Measurements from ENCODE around the gene SYCP2L. TPM values are rescaled to one million over a fixed set of nuclear protein-coding genes. Genes with fewer than 3 reads are reported as not detected.

SYCP2L gene
- total and polyA plus RNA-seq, 3 experiments from 2014 or later: not detected

DNA sequence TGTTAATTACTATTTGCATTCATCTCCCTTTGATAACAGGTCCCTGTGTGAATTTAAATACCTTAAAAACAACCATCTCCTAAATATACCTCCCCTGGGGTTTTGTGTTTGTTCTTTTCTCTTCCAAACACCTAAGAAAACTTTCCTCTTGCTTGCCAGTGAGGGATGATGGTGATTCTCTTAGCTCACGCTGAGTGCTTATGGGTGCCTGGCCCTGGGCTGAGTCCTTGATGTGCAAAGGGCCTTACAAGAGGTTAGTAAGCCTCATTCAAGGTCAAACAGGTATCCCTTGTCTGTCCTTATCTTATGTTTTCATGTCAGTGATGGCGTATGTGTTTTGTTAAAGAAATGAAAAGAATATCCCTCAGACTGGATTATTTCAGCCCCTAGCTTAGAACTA lies 76.3 kb downstream of the SYCP2L start:
- Mint-ChIP-seq H3K27me3 (peaks cover 7 to 37% of the 10 kb centered on the region in 2 donors), H3K4me1 (no peaks in the 10 kb centered on the region), H3K36me3 (peaks cover 0 to 9% (median 0%) of the 10 kb centered on the region in 3 donors), H3K9me3 (peaks cover 14 to 19% (median 14%) of the 10 kb centered on the region in 5 donors), H3K27ac (no peak overlapping the region), H3K4me3 (no peak overlapping the region)
- Histone ChIP-seq H3K9me3 (ENCODE audit: low read length) (no peaks in the 10 kb centered on the region), H3K27me3 (ENCODE audit: insufficient read depth, low read length, poor library complexity, severe bottlenecking) (no peaks in the 10 kb centered on the region), H3K36me3 (ENCODE audit: insufficient read depth, low read length) (no peaks in the 10 kb centered on the region), H3K27ac (ENCODE audit: low read depth, low read length) (no peak overlapping the region), H3K4me3 (ENCODE audit: low read length) (no peak overlapping the region), H3K4me1 (ENCODE audit: insufficient read depth, low read length) (no peaks in the 10 kb centered on the region)
- ChIA-PET POLR2A (no interaction called here), CTCF (no interaction called here)
- no peak for DNase-seq

DNA sequence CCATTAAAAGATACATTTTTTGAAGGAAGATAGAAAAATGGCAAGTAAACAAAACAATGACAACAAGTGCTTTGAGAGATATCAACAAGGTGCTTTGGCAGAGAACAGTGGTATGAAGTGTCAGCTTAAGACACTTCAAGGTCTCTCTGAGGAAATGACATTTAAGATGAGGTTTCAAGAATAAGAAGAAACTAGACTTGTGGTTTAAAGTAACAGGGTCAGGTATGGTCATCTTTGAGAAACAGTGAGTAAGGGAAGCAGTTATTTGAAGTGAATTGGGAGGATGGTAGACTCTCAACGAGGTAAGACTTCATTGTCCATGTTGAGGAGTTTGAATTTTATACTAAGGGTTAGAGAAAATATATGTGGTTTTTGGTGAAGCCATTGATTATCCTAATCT lies 77.8 kb downstream of the SYCP2L start:
- Histone ChIP-seq H3K27me3 (ENCODE audit: insufficient read depth, low read length, poor library complexity, severe bottlenecking) (no peaks in the 10 kb centered on the region), H3K36me3 (ENCODE audit: insufficient read depth, low read length) (no peaks in the 10 kb centered on the region), H3K4me1 (ENCODE audit: insufficient read depth, low read length) (no peaks in the 10 kb centered on the region), H3K4me3 (ENCODE audit: low read length) (no peak overlapping the region), H3K9me3 (ENCODE audit: low read length) (no peaks in the 10 kb centered on the region), H3K27ac (ENCODE audit: low read depth, low read length) (no peak overlapping the region)
- ChIA-PET CTCF (no interaction called here), POLR2A (no interaction called here)
- Mint-ChIP-seq H3K4me3 (no peak overlapping the region), H3K4me1 (no peaks in the 10 kb centered on the region), H3K36me3 (peaks cover 0 to 9% (median 0%) of the 10 kb centered on the region in 3 donors), H3K27ac (no peak overlapping the region), H3K9me3 (peaks cover 14 to 22% (median 16%) of the 10 kb centered on the region in 5 donors), H3K27me3 (peaks cover 8 to 36% of the 10 kb centered on the region in 2 donors)
- no peak for DNase-seq

DNA sequence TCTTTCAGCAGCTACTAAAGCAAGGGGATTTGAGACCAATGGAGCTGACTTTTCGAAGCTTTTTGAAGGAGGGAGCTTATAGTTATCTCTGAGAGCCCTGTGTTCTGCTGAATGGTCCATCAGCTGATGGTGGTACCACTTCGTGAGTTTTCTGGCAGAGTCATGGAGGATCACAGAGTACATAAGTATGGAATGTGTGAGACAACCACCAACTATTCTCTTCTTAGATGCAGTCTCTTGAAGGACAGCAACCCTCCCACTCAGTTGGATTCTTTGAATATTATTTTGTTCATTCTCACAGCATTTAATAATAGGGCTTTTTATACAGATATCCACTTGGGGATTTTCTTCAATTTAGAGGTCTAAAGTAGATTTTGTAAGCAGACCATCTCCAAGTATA lies 81.9 kb downstream of the SYCP2L start:
- no peaks in the 10 kb centered on the region for H3K4me1 Mint-ChIP-seq
- no peaks in the 10 kb centered on the region for H3K9me3 ChIP-seq (ENCODE audit: low read length)
- peaks cover 0 to 16% (median 0%) of the 10 kb centered on the region in 3 donors for H3K36me3 Mint-ChIP-seq
- no peaks in the 10 kb centered on the region for H3K4me1 ChIP-seq (ENCODE audit: insufficient read depth, low read length)
- H3K4me3 ChIP-seq (ENCODE audit: low read length): no peak overlapping the region
- no peak overlapping the region for H3K27ac Mint-ChIP-seq
- no peak overlapping the region for H3K4me3 Mint-ChIP-seq
- CTCF ChIA-PET: no interaction called here
- POLR2A ChIA-PET: no interaction called here
- no peaks in the 10 kb centered on the region for H3K27me3 ChIP-seq (ENCODE audit: insufficient read depth, low read length, poor library complexity, severe bottlenecking)
- H3K27ac ChIP-seq (ENCODE audit: low read depth, low read length): no peak overlapping the region
- no peak for DNase-seq
- H3K27me3 Mint-ChIP-seq: peaks cover 1 to 30% of the 10 kb centered on the region in 2 donors
- peaks cover 14 to 20% (median 16%) of the 10 kb centered on the region in 5 donors for H3K9me3 Mint-ChIP-seq
- no peaks in the 10 kb centered on the region for H3K36me3 ChIP-seq (ENCODE audit: insufficient read depth, low read length)

DNA sequence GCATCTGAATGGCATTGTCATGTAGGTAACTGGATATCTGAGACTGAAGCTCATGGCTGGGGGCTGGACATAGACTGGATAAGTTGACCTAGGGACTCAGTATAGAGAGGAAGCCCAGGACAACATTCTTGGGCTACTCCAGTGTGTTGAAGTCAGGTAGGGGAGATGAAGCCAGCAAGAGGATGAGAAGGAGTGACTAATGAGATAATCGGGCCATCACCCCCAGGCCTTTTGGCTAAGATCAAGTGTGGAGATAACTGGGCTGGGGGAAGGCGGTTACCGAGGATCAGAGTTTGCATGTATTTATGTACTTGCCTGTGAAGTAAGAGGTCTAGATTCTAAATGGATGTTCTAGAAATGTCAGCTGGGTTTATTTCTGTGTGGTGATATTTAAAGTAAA lies 83.9 kb downstream of the SYCP2L start:
- Histone ChIP-seq H3K4me1 (ENCODE audit: insufficient read depth, low read length) (no peaks in the 10 kb centered on the region), H3K9me3 (ENCODE audit: low read length) (no peaks in the 10 kb centered on the region), H3K27me3 (ENCODE audit: insufficient read depth, low read length, poor library complexity, severe bottlenecking) (no peaks in the 10 kb centered on the region), H3K36me3 (ENCODE audit: insufficient read depth, low read length) (no peaks in the 10 kb centered on the region), H3K4me3 (ENCODE audit: low read length) (no peak overlapping the region), H3K27ac (ENCODE audit: low read depth, low read length) (no peak overlapping the region)
- Mint-ChIP-seq H3K27me3 (peaks cover 1 to 20% of the 10 kb centered on the region in 2 donors), H3K36me3 (peaks cover 0 to 6% (median 0%) of the 10 kb centered on the region in 3 donors), H3K27ac (no peak overlapping the region), H3K4me1 (no peaks in the 10 kb centered on the region), H3K9me3 (peaks cover 6 to 16% (median 9%) of the 10 kb centered on the region in 5 donors), H3K4me3 (no peak overlapping the region)
- POLR2A ChIA-PET: no interaction called here
- no peak for DNase-seq
- CTCF ChIA-PET: no interaction called here

DNA sequence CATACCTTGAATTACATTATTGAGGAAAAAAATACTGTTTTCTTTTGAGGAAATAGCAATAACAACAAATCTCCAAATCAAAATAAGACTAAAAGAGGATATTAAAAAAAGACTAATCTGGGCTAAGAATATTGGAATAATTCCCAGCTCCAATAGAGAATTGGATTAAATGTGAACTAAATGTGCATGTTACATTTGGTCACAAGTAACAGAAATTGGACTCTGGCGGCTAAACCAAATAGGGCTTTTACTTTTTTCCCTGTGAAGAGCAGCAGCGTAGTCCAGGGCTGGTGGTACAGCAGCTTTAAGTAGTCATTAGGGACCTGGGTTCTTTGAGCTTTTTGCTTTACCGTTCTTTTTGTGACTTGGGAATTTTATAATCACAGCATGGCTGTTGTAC lies 85.3 kb downstream of the SYCP2L start:
- peaks cover 0 to 8% (median 5%) of the 10 kb centered on the region in 5 donors for H3K9me3 Mint-ChIP-seq
- no peaks in the 10 kb centered on the region for H3K4me1 Mint-ChIP-seq
- H3K27me3 Mint-ChIP-seq: peaks cover 1 to 14% of the 10 kb centered on the region in 2 donors
- Histone ChIP-seq H3K36me3 (ENCODE audit: insufficient read depth, low read length) (no peaks in the 10 kb centered on the region), H3K4me1 (ENCODE audit: insufficient read depth, low read length) (no peaks in the 10 kb centered on the region), H3K27ac (ENCODE audit: low read depth, low read length) (no peak overlapping the region), H3K27me3 (ENCODE audit: insufficient read depth, low read length, poor library complexity, severe bottlenecking) (no peaks in the 10 kb centered on the region), H3K4me3 (ENCODE audit: low read length) (no peak overlapping the region), H3K9me3 (ENCODE audit: low read length) (no peaks in the 10 kb centered on the region)
- DNase-seq: no peak
- POLR2A ChIA-PET: no interaction called here
- H3K36me3 Mint-ChIP-seq: peaks cover 0 to 6% (median 0%) of the 10 kb centered on the region in 3 donors
- no peak overlapping the region for H3K27ac Mint-ChIP-seq
- CTCF ChIA-PET: no interaction called here
- H3K4me3 Mint-ChIP-seq: no peak overlapping the region

DNA sequence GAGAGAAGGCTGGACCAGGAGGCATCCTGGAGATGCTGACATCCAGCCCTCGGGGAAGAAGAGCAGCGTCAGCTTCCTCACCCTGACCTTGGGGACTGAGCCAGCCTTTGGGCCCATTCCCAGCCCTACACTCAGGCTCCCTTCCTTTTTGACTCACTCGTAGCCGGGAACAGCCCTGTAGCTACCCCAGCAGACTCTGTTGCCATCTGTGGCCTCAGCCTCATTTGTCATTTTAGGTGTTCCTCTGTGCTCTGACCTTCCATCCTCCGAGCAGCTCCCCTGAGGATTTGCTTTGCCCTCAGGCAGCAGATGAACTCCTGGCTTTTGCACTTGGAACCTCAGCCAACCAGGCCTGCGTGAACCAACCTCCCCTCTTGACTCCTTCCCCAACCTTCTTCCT lies 89.7 kb downstream of the SYCP2L start:
- Mint-ChIP-seq H3K27ac (no peak overlapping the region), H3K4me1 (no peaks in the 10 kb centered on the region), H3K27me3 (peaks cover 0 to 12% of the 10 kb centered on the region in 2 donors), H3K9me3 (no peaks in the 10 kb centered on the region), H3K4me3 (no peak overlapping the region), H3K36me3 (no peaks in the 10 kb centered on the region)
- Histone ChIP-seq H3K4me3 (ENCODE audit: low read length) (no peak overlapping the region), H3K27ac (ENCODE audit: low read depth, low read length) (no peak overlapping the region), H3K4me1 (ENCODE audit: insufficient read depth, low read length) (no peaks in the 10 kb centered on the region), H3K27me3 (ENCODE audit: insufficient read depth, low read length, poor library complexity, severe bottlenecking) (no peaks in the 10 kb centered on the region), H3K36me3 (ENCODE audit: insufficient read depth, low read length) (no peaks in the 10 kb centered on the region), H3K9me3 (ENCODE audit: low read length) (no peaks in the 10 kb centered on the region)
- ChIA-PET CTCF (no interaction called here), POLR2A (no interaction called here)
- no peak for DNase-seq

DNA sequence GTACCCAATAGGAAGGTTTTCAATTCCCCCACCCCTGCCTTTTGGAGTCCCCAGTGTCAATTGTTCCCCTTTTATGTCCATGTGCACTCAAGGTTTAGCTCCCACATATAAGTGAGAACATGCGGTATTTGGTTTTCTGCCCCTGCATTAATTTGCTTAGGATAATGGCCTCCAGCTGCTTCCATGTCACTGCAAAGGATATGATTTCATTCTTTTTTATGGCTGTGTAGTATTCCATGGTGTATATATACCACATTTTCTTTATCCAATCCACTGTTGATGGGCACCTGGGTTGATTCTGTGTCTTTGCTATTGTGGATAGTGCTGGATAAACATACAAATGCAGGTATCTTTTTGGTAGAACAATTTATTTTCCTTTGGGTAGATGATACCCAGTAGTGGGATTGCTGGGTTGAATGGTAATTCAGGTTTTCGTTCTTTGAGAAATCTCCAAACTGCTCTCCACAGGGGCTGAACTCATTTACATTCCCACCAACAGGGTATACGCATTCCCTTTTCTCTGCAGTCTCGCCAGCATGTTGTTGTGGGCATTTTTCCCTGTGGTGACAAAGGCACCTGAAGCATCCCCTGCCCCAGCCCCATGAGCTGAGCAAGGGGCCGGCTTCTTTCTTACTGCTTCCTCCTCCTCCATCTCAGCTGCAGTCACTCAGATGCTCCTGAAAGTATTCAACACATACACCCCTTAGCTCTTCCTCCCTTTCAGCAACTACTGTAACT lies 90.5 kb downstream of the SYCP2L start:
- no peaks in the 10 kb centered on the region for H3K4me1 ChIP-seq (ENCODE audit: insufficient read depth, low read length)
- H3K27me3 ChIP-seq (ENCODE audit: insufficient read depth, low read length, poor library complexity, severe bottlenecking): no peaks in the 10 kb centered on the region
- H3K9me3 ChIP-seq (ENCODE audit: low read length): no peaks in the 10 kb centered on the region
- Mint-ChIP-seq H3K9me3 (no peaks in the 10 kb centered on the region), H3K27me3 (peaks cover 0 to 12% of the 10 kb centered on the region in 2 donors), H3K4me3 (no peak overlapping the region), H3K36me3 (no peaks in the 10 kb centered on the region), H3K4me1 (no peaks in the 10 kb centered on the region), H3K27ac (no peak overlapping the region)
- no peak overlapping the region for H3K27ac ChIP-seq (ENCODE audit: low read depth, low read length)
- no peak for DNase-seq
- no peaks in the 10 kb centered on the region for H3K36me3 ChIP-seq (ENCODE audit: insufficient read depth, low read length)
- H3K4me3 ChIP-seq (ENCODE audit: low read length): no peak overlapping the region
- CTCF ChIA-PET: no interaction called here
- POLR2A ChIA-PET: no interaction called here

DNA sequence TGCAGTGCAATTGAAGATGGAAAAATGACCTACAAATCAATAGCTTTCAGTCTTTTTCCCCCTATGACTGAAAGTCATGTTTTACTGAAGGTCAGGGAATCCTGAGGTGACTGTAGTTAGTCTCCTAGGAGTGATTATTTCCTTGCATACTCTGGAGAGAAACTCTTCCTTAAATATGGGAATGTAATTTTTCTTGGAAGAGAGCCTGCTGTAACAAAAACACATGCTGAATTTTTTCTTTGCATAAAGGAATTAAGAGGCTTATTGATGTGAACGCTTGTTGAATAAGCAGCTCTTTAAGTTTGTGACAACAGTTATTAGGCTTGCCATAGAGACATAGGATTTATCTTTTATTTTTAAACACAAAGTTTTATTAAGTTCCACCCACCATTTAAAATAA lies 92.8 kb downstream of the SYCP2L start:
- Histone ChIP-seq H3K27ac (ENCODE audit: low read depth, low read length) (no peak overlapping the region), H3K27me3 (ENCODE audit: insufficient read depth, low read length, poor library complexity, severe bottlenecking) (no peaks in the 10 kb centered on the region), H3K36me3 (ENCODE audit: insufficient read depth, low read length) (no peaks in the 10 kb centered on the region), H3K9me3 (ENCODE audit: low read length) (no peaks in the 10 kb centered on the region), H3K4me3 (ENCODE audit: low read length) (no peak overlapping the region), H3K4me1 (ENCODE audit: insufficient read depth, low read length) (no peaks in the 10 kb centered on the region)
- H3K4me1 Mint-ChIP-seq: no peaks in the 10 kb centered on the region
- H3K27me3 Mint-ChIP-seq: peaks cover 0 to 12% of the 10 kb centered on the region in 2 donors
- H3K4me3 Mint-ChIP-seq: no peak overlapping the region
- no peak overlapping the region for H3K27ac Mint-ChIP-seq
- CTCF ChIA-PET: interaction anchor here (1.0 kb wide), 1 partner anchor 25 kb away, joined by 4 read pairs; no protein-coding TSS in a partner anchor
- DNase-seq: no peak
- POLR2A ChIA-PET: no interaction called here
- no peaks in the 10 kb centered on the region for H3K9me3 Mint-ChIP-seq
- H3K36me3 Mint-ChIP-seq: no peaks in the 10 kb centered on the region
